NB4 (cell line): Measurements from ENCODE around the gene ZNF827.

Experiments
- DNase-seq: peaks from one replicate; pipeline ENCODE4 v3.0.0; 2010; ENCODE audit warnings: low read depth
- H3K4me3 ChIP-seq: one replicate; pipeline ENCODE4 v1.5.1; 2011; ENCODE audit warnings: mild to moderate bottlenecking, low read depth, low read length, moderate library complexity
- CTCF ChIP-seq: IDR thresholded peaks from one replicate; pipeline ENCODE4 v1.5.1; 2012; ENCODE audit warnings: low read depth, low read length
- MAX ChIP-seq: IDR thresholded peaks from 2 replicates; pipeline ENCODE4 v1.6.1; 2011; ENCODE audit warnings: low read depth, low read length
- MYC ChIP-seq: IDR thresholded peaks from 2 replicates; pipeline ENCODE4 v1.6.1; 2011; ENCODE audit warnings: low read depth, low read length
- POLR2A ChIP-seq: IDR thresholded peaks from 2 replicates; pipeline ENCODE4 v1.6.1; 2011; ENCODE audit warnings: mild to moderate bottlenecking; ENCODE audit not compliant: insufficient read length; ENCODE audit errors: extremely low read depth

ZNF827 gene

GRCh38 chr4:145859426-145859825 lies 79.2 kb downstream of the ZNF827 start:
- TF ChIP-seq MYC, result no peak
- no peak for TF ChIP-seq CTCF
- TF ChIP-seq POLR2A, result no peak
- TF ChIP-seq MAX, result no peak
- DNase-seq, result no peak
- H3K4me3 ChIP-seq, result no peak overlapping the region

GRCh38 chr4:145852256-145852839 lies 86.3 kb downstream of the ZNF827 start:
- H3K4me3 ChIP-seq, result no peak overlapping the region
- TF ChIP-seq MYC (no peak), MAX (no peak), POLR2A (no peak), CTCF (no peak)
- no peak for DNase-seq

GRCh38 chr4:145851511-145852201 lies 87.0 kb downstream of the ZNF827 start:
- TF ChIP-seq CTCF (no peak), POLR2A (no peak), MAX (no peak), MYC (no peak)
- no peak for DNase-seq
- no peak overlapping the region for H3K4me3 ChIP-seq

GRCh38 chr4:145847764-145848163 lies 90.9 kb downstream of the ZNF827 start:
- H3K4me3 ChIP-seq, result no peak overlapping the region
- TF ChIP-seq MAX (no peak), POLR2A (no peak), CTCF (no peak), MYC (no peak)
- DNase-seq, result no peak

GRCh38 chr4:145845118-145845517 lies 93.5 kb downstream of the ZNF827 start:
- no peak overlapping the region for H3K4me3 ChIP-seq
- DNase-seq, result no peak
- TF ChIP-seq MYC (no peak), CTCF (no peak), MAX (no peak), POLR2A (no peak)
